Thyroid gland (tissue), 4 donors: Measurements from ENCODE around the gene MAD1L1.

Experiments
- CTCF ChIP-seq, 6 experiments: fragments of 200-600 bp in 3 of 6; fragments of 450-650 bp in 3 of 6; sonication (generic) in 3 of 6; IDR thresholded peaks; one replicate each; pipeline ENCODE4 v1.5.1; 2016 to 2019; ENCODE audit warnings: antibody characterized with exemption in 6 of 6, mild to moderate bottlenecking in 2 of 6, inconsistent platforms in 1 of 6, moderate library complexity in 1 of 6
- POLR2A ChIP-seq, 2 donors: fragments of 450-650 bp; IDR thresholded peaks; one replicate each; pipeline ENCODE4 v1.6.1; 2017; ENCODE audit warnings: antibody characterized with exemption in 2 of 2, mild to moderate bottlenecking in 2 of 2, moderate library complexity in 1 of 2

GRCh38 chr7:2233926-2234325 is 1.2 kb upstream of the MAD1L1 start:
- TF ChIP-seq CTCF (IDR thresholded peaks at IDR 0.05) (no peak), POLR2A (IDR thresholded peaks at IDR 0.05) (no peak)
